ENCODE results near the gene DOK5.

DNA sequence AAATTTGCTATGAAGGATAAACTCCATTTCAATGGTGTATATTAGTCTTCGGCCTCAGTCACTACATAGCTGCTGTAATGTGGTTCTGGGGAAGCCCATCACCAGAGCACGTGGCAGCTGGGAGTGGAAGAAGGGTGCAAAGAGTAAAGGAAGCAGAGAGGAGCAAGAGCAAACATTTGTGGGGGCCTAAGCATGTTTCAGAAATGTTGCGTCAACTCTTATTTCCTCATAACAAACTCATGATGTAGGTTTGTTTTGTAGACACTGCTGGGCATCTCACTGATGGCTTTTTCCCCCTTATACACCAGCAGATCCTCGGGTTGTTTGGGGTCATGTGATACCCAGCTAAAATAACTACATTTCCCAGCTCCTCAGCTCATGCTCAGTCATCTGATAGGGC lies 37.3 kb downstream of the DOK5 start:
- TF ChIP-seq, protein P1, sequence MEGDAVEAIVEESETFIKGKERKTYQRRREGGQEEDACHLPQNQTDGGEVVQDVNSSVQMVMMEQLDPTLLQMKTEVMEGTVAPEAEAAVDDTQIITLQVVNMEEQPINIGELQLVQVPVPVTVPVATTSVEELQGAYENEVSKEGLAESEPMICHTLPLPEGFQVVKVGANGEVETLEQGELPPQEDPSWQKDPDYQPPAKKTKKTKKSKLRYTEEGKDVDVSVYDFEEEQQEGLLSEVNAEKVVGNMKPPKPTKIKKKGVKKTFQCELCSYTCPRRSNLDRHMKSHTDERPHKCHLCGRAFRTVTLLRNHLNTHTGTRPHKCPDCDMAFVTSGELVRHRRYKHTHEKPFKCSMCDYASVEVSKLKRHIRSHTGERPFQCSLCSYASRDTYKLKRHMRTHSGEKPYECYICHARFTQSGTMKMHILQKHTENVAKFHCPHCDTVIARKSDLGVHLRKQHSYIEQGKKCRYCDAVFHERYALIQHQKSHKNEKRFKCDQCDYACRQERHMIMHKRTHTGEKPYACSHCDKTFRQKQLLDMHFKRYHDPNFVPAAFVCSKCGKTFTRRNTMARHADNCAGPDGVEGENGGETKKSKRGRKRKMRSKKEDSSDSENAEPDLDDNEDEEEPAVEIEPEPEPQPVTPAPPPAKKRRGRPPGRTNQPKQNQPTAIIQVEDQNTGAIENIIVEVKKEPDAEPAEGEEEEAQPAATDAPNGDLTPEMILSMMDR (IDR thresholded peaks at IDR 0.05; ENCODE audit: low read length) = no peak
- TF ChIP-seq EZH2 (optimal IDR thresholded peaks at IDR 0.05; ENCODE audit: low read depth, low read length) = no peak
